Measurements from ENCODE around the gene RNF40.
"Not testable (repeated sequence)": the region's sequence is repeated elsewhere in the genome, so short reads cannot be mapped to it uniquely, and the experiment has no call there.

Gene RNF40

DNA sequence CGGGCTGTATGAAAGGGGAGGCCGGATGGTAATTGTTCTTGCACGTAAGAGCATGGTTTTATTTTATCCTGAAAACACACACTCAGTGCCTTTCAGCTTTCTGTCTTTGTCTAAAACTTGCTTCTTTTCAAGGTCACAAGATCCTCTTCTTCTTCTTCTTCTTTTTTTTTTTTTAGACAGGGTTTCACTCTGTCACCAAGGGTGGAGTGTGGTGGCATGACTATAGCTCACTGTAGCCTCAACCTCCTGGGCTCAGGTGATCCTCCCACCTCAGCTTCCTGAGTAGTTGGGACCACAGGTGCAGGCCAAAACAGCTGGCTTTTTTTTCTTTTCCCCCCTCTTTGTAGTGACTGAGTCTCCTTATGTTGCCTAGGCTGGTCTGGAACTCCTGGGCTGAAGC, 40.8 kb downstream of the RNF40 start:
- H3K4me3 ChIP-seq (replicated peaks; ENCODE audit: low read depth, low read length): no peak overlapping the region
- no peak for DNase-seq (ENCODE audit: extremely low read depth, low read depth)
- TF ChIP-seq CTCF (IDR thresholded peaks at IDR 0.05; ENCODE audit: low read depth, low read length, missing control alignments): no peak

- no peak for DNase-seq (ENCODE audit: extremely low read depth, low read depth)
- no peak for TF ChIP-seq CTCF (IDR thresholded peaks at IDR 0.05; ENCODE audit: low read depth, low read length, missing control alignments)
- H3K4me3 ChIP-seq (replicated peaks; ENCODE audit: low read depth, low read length): peak overlapping the region; percentile 57
Measured at GRCh38 chr16:30805056-30805369, 42.9 kb downstream of the RNF40 start.

DNA sequence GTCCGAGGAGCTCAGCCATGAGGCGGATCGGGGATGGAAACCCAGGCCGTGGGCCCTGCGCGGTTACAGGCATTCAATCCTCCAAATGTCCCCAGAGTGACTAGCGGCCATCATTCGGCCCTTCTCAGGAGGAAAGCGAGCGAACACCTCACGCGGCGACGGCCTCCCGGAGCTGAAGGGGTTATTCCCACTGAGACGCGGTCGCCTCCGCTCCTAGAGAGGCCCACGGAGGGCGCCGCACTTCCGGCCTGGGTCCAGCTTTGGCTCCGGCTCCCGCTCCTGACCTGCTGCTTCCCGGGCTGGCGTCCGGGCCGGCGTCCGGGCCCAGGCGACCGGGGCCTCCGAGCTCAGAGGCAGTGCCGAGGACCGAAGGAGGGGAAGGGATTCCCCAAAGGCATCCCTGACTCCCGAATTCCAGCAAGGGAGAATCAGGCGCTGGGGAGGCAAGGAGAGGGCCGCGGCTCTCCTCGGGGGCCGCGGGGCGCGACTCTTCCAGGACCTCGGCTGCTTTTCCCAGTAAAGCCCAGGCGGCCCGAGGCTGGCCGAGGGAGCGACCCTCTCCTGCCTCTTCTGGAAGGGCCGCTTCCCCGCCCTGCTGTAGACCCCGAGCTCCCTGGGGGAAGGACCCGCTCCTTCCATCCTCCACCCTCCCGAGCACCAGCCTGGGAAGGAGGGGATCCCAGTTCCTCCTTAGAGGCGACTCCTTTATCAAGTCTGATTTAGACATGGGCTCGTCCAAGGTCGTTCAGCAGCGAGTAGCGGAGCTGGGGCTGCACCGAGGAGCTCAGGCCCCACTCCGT, 43.4 kb downstream of the RNF40 start:
- DNase-seq (ENCODE audit: extremely low read depth, low read depth): no peak
- H3K4me3 ChIP-seq (replicated peaks; ENCODE audit: low read depth, low read length): peak overlapping the region; percentile 57
- no peak for TF ChIP-seq CTCF (IDR thresholded peaks at IDR 0.05; ENCODE audit: low read depth, low read length, missing control alignments)

- no peak for DNase-seq (ENCODE audit: extremely low read depth, low read depth)
- H3K4me3 ChIP-seq (replicated peaks; ENCODE audit: low read depth, low read length): no peak overlapping the region
- no peak for TF ChIP-seq CTCF (IDR thresholded peaks at IDR 0.05; ENCODE audit: low read depth, low read length, missing control alignments)
Measured at GRCh38 chr16:30808146-30808545, 46.0 kb downstream of the RNF40 start.

DNA sequence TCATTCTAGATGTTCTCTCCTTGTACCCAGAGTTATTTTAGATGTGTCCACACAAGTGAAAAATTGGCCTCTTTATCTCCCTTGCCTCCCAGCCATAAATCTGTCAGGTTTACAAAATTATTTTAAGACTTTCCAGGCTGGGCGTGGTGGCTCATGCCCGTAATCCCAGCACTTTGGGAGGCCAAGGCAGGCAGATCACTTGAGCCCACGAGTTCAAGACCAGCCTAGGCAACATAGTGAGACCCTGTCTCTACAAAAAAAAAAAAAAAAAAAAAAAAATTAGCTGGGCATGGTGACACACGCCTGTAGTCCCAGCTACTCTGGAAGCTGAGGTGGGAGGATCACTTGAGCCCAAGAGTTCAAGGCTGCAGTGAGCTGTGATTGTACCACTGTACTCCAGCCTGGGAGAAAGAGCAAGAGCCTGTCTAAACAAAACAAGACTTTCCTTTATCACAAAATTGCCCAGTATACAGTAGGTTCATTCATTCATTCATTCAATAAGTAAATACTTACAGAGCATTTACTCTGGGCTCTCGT, 46.8 kb downstream of the RNF40 start:
- not testable (repeated sequence) for H3K4me3 ChIP-seq (replicated peaks; ENCODE audit: low read depth, low read length); DNase-seq (ENCODE audit: extremely low read depth, low read depth)

GRCh38 chr16:30809675-30810074, 47.6 kb downstream of the RNF40 start:
- not testable (repeated sequence) for DNase-seq (ENCODE audit: extremely low read depth, low read depth)

GRCh38 chr16:30813821-30814189, 51.7 kb downstream of the RNF40 start:
- DNase-seq (ENCODE audit: extremely low read depth, low read depth): no peak
- TF ChIP-seq CTCF (IDR thresholded peaks at IDR 0.05; ENCODE audit: low read depth, low read length, missing control alignments): no peak
- H3K4me3 ChIP-seq (replicated peaks; ENCODE audit: low read depth, low read length): peak overlapping the region; percentile 41

More at GRCh38 chr16:30809675-30810074, 47.6 kb downstream of the RNF40 start:
- H3K4me3 ChIP-seq (replicated peaks; ENCODE audit: low read depth, low read length): not testable (repeated sequence)

GRCh38 chr16:30816769-30817168, 54.6 kb downstream of the RNF40 start:
- no peak overlapping the region for H3K4me3 ChIP-seq (replicated peaks; ENCODE audit: low read depth, low read length)
- TF ChIP-seq CTCF (IDR thresholded peaks at IDR 0.05; ENCODE audit: low read depth, low read length, missing control alignments): no peak
- no peak for DNase-seq (ENCODE audit: extremely low read depth, low read depth)

Measured in HFF-Myc (cell line).